Gastroesophageal sphincter (tissue), 3 donors: Measurements from ENCODE around the gene NCKAP5.

Experiments used
- CTCF ChIP-seq, 4 experiments: fragments of 200-600 bp in 2 of 4; fragments of 450-650 bp in 2 of 4; sonication (generic) in 1 of 4; IDR thresholded peaks; one replicate each; pipeline ENCODE4 v1.5.1; 2017 to 2019; ENCODE audit warnings: antibody characterized with exemption in 4 of 4, mild to moderate bottlenecking in 2 of 4, moderate library complexity in 2 of 4
- POLR2A ChIP-seq, 2 donors: fragments of 450-650 bp; IDR thresholded peaks; one replicate each; pipeline ENCODE4 v1.6.1; 2017; ENCODE audit warnings: antibody characterized with exemption in 2 of 2, mild to moderate bottlenecking in 2 of 2, moderate library complexity in 1 of 2

- TF ChIP-seq CTCF (IDR thresholded peaks at IDR 0.05), result no peak
- TF ChIP-seq POLR2A (IDR thresholded peaks at IDR 0.05), result no peak
These were observed 588.0 kb downstream of the NCKAP5 start for GRCh38 chr2:132980304-132980703.
